Measurements from ENCODE around the gene USP48.
A peak's percentile ranks its signal among the peaks of the same experiment; 100 is the strongest.
"Not testable (repeated sequence)": the region's sequence is repeated elsewhere in the genome, so short reads cannot be mapped to it uniquely, and the experiment has no call there.

USP48 gene

GRCh38 chr1:21815724-21816321 lies 32.9 kb upstream of the USP48 start:
- DNase-seq (ENCODE audit: low read depth), result no peak

- no peak for DNase-seq (ENCODE audit: low read depth)
Observed at GRCh38 chr1:21814981-21815582, 32.1 kb upstream of the USP48 start.

GRCh38 chr1:21814241-21814918 lies 31.4 kb upstream of the USP48 start:
- DNase-seq (ENCODE audit: low read depth), result no peak

GRCh38 chr1:21813542-21813941 lies 30.6 kb upstream of the USP48 start:
- no peak for DNase-seq (ENCODE audit: low read depth)

GRCh38 chr1:21811875-21812305 lies 28.9 kb upstream of the USP48 start, which contains the start of gene LDLRAD2:
LDLRAD2 (plus strand) TSS chr1:21812265; CDS start chr1:21812452, 187 bp downstream.
- no peak for DNase-seq (ENCODE audit: low read depth)

- no peak for DNase-seq (ENCODE audit: low read depth)
Observed at GRCh38 chr1:21804536-21804935, 21.6 kb upstream of the USP48 start.

GRCh38 chr1:21801100-21801499 lies 18.2 kb upstream of the USP48 start:
- DNase-seq (ENCODE audit: low read depth), result no peak

GRCh38 chr1:21799730-21800129 lies 16.8 kb upstream of the USP48 start:
- DNase-seq (ENCODE audit: low read depth), result no peak

GRCh38 chr1:21795075-21795474 lies 12.1 kb upstream of the USP48 start:
- DNase-seq (ENCODE audit: low read depth), result no peak

GRCh38 chr1:21794656-21795055 lies 11.7 kb upstream of the USP48 start:
- DNase-seq (ENCODE audit: low read depth), result no peak

GRCh38 chr1:21793104-21793503 lies 10.2 kb upstream of the USP48 start:
- DNase-seq (ENCODE audit: low read depth), result no peak

GRCh38 chr1:21786640-21787039 lies 3.7 kb upstream of the USP48 start:
- no peak for DNase-seq (ENCODE audit: low read depth)

GRCh38 chr1:21785764-21786163 lies 2.8 kb upstream of the USP48 start:
- not testable (repeated sequence) for DNase-seq (ENCODE audit: low read depth)

- no peak for DNase-seq (ENCODE audit: low read depth)
Observed at GRCh38 chr1:21783679-21784603, 992 bp upstream of the USP48 start.

- DNase-seq (ENCODE audit: low read depth), result peak; percentile 2
Observed at GRCh38 chr1:21782349-21782867, 541 bp downstream of the USP48 start.

- DNase-seq (ENCODE audit: low read depth), result no peak
Observed at GRCh38 chr1:21781815-21782348, 1.1 kb downstream of the USP48 start.

- DNase-seq (ENCODE audit: low read depth), result peak; percentile 45
Observed at GRCh38 chr1:21779613-21780521, 3.1 kb downstream of the USP48 start.

- no peak for DNase-seq (ENCODE audit: low read depth)
Observed at GRCh38 chr1:21778405-21778727, 4.6 kb downstream of the USP48 start.

- not testable (repeated sequence) for DNase-seq (ENCODE audit: low read depth)
Observed at GRCh38 chr1:21776925-21777324, 6.0 kb downstream of the USP48 start.

GRCh38 chr1:21775985-21776562 lies 6.9 kb downstream of the USP48 start:
- DNase-seq (ENCODE audit: low read depth), result no peak

- DNase-seq (ENCODE audit: low read depth), result no peak
Observed at GRCh38 chr1:21775550-21775914, 7.4 kb downstream of the USP48 start.
